NK-92 (cell line): ENCODE measurements around the gene WSB1.
"Not testable (repeated sequence)": the region's sequence is repeated elsewhere in the genome, so short reads cannot be mapped to it uniquely, and the experiment has no call there.

Source experiments
- DNase-seq: peaks from one replicate; lab custom pipeline; 2025; ENCODE audit not compliant: unreplicated experiment; lab: John Stamatoyannopoulos, UW

The WSB1 gene

DNA sequence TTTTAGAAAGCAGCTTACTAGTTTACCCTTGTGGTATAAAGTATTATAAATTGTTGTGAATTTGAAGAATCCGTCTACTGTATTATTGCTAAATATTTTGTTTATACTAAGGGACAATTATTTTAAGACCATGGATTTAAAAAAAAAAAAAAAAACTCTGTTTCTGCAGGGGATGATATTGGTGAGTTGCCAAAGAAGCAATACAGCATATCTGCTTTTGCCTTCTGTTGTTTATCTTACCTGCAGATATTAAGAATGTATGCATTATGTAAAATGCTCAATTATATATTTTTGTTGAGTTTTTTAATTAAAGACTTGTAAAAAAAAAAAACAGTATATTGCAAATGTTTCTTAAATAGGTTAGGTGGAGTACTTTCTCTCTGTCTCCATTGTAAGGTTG, 19.4 kb downstream of the WSB1 start:
- DNase-seq, result no peak

GRCh38 chr17:27315322-27315721, 21.4 kb downstream of the WSB1 start:
- DNase-seq, result no peak

DNA sequence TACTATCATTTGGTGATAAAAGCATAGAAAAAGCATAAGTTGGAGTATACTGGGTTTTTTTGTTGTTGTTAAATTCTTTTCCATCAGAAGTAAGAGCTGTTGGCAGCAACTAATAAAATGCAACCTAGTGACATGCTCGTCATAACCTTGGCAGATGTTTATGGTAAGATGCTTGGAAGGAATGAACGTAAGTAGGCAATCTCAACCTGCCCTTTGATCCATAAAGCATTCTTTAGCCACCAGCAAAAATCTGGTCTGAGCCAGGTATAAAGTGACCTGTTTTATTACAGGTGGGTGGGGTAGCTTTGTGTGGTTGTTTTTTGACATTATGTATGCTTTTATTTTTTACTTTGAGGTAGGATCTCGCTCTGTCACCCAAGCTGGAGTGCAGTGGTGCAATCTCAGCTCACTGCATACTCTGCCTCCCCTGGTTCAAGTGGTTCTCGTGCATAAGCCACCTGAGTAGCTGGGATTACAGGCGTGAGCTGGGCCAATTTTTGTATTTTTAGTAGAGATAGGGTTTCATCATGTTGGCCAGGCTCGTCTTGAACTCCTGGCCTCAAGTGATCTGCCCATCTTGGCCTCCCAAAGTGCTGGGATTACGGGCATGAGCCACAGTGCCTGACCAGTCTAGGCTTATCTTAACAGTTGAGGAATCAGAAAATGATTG, 22.0 kb downstream of the WSB1 start:
- no peak for DNase-seq

DNA sequence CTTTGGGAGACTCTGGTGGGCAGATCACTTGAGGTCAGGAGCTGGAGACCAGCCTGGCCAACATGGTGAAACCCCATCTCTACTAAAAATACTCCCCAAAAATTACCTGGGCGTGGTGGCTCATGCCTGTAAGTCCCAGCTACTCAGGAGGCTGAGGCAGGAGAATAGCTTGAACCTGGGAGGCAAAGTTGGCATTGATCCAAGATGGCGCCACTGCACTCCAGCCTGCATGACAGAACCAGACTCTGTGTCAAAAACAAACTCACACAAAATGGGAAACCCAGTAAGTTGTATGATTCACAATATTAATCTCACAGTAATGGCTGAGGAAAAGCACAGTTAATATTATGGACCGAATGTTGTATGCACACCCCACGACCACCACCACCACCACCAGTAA, 24.3 kb downstream of the WSB1 start:
- DNase-seq, result no peak

DNA sequence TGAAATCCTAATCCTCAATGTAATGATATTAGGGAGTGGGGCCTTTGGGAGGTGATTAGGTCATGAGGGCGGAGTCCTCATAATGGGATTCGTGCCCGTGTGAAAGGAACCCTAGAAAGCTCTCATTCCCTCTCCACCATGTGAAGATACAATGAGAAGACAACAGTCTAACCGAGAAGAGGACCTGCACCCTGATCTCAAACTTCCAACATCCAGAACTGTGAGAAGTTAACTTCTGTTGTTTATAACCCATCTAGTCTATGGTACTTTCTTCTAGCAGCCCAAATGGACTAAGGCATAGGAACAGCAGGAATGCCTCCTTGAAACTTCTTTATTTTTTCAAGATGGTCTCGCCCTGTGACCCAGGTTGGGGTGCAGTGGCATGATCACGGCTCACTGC, 24.7 kb downstream of the WSB1 start:
- DNase-seq, result no peak

DNA sequence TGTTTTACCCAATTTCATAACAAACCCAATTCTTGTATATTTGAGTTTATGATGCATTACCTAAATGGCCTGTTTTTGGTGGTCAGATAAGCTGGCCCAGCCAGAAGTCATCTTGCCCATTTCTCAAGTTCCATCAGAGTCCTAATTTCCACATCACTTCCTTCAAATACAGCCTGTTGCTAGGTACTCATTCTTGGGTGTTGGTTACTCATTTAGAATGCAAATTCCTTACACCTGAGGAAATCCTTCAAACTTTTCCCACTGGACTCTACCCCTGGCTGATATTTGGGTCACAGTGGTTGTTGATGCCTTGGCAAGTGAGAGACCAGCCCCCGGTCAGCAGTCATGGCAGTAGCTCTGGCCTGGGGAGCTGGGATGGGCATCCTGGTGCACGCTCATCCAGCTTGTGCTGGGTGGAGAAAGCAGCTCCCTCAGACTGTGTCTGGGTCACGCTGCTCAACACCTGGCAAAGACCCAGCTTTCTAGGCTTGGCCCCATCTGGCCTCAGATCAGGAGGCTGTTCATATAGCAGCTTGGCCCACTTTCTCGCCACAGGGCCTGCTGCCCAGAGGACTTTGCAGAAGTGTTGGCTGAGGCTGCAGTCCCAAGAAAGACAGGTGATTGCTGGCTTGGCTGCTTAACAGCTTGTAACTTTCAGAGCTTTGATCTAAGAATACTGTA, 25.8 kb downstream of the WSB1 start:
- no peak for DNase-seq

DNA sequence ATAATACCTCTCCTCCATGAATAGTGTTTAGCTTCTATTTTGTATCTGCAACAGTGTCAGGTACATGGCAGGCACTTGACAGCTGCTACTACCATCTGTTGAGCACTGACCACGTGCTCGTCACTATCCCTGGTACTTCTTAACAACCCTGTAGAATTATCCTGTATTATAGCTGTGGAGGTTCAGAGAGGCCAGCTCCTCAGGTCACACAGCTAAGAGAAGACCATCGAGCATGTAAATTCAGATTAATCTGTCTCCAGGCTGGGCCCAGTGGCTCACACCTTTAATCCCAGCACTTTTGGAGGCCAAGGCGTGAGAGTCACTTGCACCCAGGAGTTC, 26.3 kb downstream of the WSB1 start:
- no peak for DNase-seq

DNA sequence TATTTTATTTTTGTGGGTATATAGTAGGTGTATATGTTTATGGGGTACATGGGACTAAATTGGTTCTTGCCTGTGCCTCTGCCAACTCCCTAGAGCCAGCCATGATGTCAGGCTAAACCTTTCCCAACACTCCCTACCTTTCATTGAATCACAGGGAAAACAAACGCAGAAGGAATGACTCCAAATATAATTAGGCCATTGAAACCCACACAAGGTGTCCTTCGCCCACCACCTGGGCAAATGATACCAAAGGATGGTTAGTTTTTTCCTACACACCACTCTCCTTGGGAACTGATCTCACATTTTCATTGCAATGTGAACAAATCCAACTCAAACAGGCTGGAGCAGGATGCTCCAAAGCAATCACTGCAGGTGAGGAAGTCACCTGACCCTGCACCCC, 27.5 kb downstream of the WSB1 start:
- DNase-seq, result no peak

GRCh38 chr17:27322026-27322425, 28.1 kb downstream of the WSB1 start:
- no peak for DNase-seq

- no peak for DNase-seq
Measured at GRCh38 chr17:27322690-27323508, 29.0 kb downstream of the WSB1 start.

GRCh38 chr17:27323538-27324215, 29.8 kb downstream of the WSB1 start:
- DNase-seq, result no peak

DNA sequence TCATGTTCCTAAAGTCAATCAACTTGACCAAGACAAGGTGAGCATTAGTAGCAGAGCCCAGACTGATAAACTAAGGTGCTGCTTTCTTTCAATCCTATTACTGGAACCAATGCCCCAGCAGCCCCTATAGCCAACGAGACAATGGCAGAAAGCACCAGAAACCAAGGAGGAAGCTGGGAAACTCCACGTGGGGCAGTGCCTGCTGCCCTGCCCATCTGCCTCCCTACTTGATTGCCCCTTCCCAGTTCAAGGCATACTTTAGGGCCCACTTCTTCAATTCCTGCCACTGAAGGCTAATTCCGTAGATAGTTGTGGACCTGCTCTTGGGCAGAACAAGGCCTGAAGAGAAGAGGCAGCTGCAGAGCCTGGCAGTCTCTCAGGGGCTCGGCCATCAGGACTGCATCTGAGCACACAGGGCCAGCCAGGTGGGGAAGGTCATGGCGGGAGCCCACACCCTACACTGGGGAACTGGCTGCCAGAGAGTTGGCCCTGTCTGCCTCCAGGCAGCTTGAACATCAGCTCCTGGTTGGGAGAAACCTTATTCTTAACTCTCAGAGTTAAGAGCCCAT, 30.9 kb downstream of the WSB1 start:
- DNase-seq, result no peak

- DNase-seq, result no peak
Measured at GRCh38 chr17:27326051-27326450, 32.1 kb downstream of the WSB1 start.

GRCh38 chr17:27326585-27326984, 32.7 kb downstream of the WSB1 start:
- DNase-seq, result no peak

GRCh38 chr17:27327397-27327796, 33.5 kb downstream of the WSB1 start:
- DNase-seq, result no peak

- no peak for DNase-seq
Measured at GRCh38 chr17:27327871-27328270, 34.0 kb downstream of the WSB1 start.

DNA sequence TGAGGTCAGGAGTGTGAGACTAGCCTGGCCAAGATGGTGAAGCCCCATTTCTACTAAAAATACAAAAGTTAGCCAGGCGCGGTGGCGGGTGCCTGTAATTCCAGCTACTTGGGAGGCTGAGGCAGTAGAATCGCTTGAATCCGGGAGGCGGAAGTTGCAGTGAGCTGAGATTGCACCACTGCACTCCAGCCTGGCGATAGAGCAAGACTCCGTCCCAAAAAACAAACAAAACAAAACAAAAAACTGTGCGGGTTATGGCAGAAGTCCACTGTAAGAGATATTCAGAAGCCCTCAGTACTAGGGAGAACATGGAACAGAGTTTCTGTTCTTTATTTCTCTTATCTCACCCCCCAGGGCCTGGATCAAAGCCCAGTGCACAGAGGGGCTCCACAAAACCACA, 34.8 kb downstream of the WSB1 start:
- not testable (repeated sequence) for DNase-seq

DNA sequence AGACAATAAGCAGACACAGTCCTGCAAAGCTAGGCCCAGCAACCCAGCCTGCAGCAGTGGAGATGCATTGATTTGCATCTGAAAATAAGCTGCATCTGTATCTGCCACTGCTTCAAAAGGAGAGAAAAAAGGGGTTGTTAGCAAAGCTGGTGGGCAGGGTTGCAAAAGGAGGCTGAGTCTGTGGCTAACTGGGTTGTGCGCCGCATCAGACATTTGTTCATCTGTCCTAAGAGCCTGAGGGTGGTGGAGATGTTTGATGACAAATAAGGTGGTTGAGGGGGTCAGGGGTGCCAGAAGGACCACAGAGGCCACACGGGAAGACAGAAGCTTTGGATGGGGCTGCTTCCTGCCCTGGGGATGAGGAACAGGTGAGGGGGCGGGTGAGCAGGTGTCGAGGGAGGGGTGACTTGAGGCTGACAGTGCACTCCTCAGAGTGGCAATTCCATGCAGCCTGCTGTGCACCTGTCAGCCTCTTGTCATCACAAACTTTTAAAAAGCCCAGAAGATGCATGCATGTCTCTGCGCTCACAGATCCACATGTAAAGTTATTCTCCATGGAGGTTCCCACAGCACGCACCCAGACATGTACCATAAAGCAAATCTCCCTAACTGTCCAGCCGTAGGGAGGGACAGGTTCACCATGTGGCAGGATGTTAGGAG, 35.4 kb downstream of the WSB1 start:
- DNase-seq, result no peak

- no peak for DNase-seq
Measured at GRCh38 chr17:27332047-27332393, 38.1 kb downstream of the WSB1 start.

DNA sequence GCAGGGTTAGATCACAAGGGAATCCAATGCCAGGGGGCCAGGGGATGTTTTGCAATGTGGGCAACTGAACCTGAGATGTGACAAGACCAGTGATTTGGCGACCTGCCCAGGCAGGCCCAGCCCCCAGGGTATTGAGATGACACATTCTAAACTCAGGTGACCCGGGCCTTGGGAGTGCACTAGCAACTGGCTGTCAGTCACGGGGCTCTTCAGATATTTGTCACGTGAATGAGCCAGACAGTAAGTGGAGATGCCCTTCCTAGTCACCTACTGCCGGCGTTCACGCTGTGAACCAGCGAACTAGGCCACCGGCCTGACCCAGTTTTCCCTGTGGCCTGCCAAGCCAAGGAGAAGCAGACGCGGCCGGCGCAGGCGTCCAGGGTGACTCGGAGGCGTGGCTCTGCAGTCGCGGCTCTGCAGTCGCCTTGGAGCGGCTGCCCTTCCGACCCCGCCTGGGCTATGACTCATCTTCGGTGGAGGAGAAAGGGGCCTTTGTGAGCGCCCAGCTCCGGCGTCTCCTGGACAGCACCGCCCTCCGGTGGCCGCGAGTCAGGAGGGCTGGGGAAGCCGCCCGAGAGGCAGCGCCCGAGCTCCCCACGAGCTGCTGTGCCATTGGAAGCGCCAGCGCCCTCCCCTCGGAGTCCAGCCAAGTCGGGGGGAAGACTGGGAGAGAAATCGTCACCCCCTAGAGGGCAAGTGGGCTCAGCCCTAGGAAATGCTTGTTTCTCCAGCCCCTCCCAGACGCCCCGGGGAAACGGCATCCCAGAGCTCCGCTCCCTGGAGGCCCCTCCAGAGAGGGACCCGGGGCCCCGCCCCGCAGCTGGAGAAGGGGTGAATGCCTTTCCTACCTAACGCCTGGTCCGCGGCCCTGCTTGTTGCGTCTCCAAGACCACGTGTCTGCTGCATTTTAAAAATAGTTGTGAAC, 38.8 kb downstream of the WSB1 start:
- DNase-seq, result no peak
